ENCODE data around the gene SESN1. TPM values are rescaled to one million over a fixed set of nuclear protein-coding genes. Genes with fewer than 3 reads are reported as not detected.

Gene SESN1
- polyA plus RNA-seq, 4 donors: 13.8 to 30.2 (median 16.7) TPM

DNA sequence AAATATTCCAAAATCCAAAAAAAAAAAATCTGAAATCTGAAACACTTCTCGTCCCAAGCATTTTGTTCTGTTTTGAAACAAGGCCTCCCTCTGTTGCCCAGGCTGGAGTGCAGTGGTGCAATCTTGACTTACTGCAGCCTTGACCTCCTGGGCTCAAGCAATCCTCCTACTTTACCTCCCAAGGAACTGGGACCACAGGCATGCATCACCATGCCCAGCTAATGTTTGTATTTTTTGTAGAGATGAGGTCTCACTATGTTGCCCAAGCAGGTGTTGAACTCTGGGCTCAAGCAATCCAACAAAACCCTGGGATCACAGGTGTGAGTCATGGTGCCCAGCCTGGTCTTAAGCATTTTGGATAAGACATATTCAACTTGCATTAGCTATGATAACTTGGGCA is 13.6 kb downstream of the SESN1 start:
- no peak overlapping the region for H3K4me3 ChIP-seq (ENCODE audit: low read depth in 1 of 3, low read length in 3 of 3)
- DNase-seq: no peak
- FAIRE-seq: no peak
- 50 to 62% (median 54%) methylated on average over 1 of the region's 1 CpG for WGBS, 3 donors
- H3K36me3 ChIP-seq (ENCODE audit: control insufficient read depth in 3 of 3, insufficient read depth in 2 of 3, low read depth in 1 of 3, low read length in 3 of 3): peaks cover 0 to 7% (median 4%) of the 10 kb centered on the region in 3 donors
- no peaks in the 10 kb centered on the region for H3K9me3 ChIP-seq (ENCODE audit: control insufficient read depth in 2 of 2, insufficient read depth in 1 of 2, low read depth in 1 of 2, low read length in 1 of 2)
- H3K4me1 ChIP-seq (ENCODE audit: control insufficient read depth in 3 of 3, insufficient read depth in 2 of 3, low read depth in 1 of 3, low read length in 2 of 3): no peaks in the 10 kb centered on the region
- H3K27me3 ChIP-seq (ENCODE audit: control insufficient read depth in 3 of 3, insufficient read depth in 3 of 3, low read length in 3 of 3): no peaks in the 10 kb centered on the region
- no peak overlapping the region for H3K27ac ChIP-seq (ENCODE audit: low read depth in 1 of 3, low read length in 2 of 3)

DNA sequence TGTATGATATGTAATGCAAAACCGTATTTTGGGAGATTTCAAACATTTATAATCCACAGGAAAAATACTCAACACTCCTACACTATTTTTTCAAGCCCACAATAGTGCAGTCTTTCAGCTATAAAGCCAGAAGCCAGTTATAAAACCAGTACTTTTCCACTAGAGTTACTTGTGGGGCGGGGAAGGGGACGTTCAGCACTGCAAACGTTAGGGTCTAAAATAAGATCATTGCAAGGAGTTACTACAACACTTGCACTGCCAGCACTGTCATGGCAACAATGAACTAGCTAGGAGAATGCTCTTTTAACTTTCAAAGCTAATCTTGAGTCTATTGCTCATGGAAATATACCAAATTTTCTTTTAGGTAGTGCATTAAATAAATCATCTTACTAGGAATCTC is 14.7 kb downstream of the SESN1 start:
- 51 to 69% (median 69%) methylated on average over 4 of the region's 4 CpGs for WGBS, 3 donors
- FAIRE-seq (no peak), DNase-seq (no peak)
- Histone ChIP-seq H3K36me3 (ENCODE audit: control insufficient read depth in 3 of 3, insufficient read depth in 2 of 3, low read depth in 1 of 3, low read length in 3 of 3) (peaks cover 0 to 7% (median 4%) of the 10 kb centered on the region in 3 donors), H3K9me3 (ENCODE audit: control insufficient read depth in 2 of 2, insufficient read depth in 1 of 2, low read depth in 1 of 2, low read length in 1 of 2) (no peaks in the 10 kb centered on the region), H3K4me1 (ENCODE audit: control insufficient read depth in 3 of 3, insufficient read depth in 2 of 3, low read depth in 1 of 3, low read length in 2 of 3) (no peaks in the 10 kb centered on the region), H3K27me3 (ENCODE audit: control insufficient read depth in 3 of 3, insufficient read depth in 3 of 3, low read length in 3 of 3) (no peaks in the 10 kb centered on the region), H3K4me3 (ENCODE audit: low read depth in 1 of 3, low read length in 3 of 3) (no peak overlapping the region), H3K27ac (ENCODE audit: low read depth in 1 of 3, low read length in 2 of 3) (no peak overlapping the region)

DNA sequence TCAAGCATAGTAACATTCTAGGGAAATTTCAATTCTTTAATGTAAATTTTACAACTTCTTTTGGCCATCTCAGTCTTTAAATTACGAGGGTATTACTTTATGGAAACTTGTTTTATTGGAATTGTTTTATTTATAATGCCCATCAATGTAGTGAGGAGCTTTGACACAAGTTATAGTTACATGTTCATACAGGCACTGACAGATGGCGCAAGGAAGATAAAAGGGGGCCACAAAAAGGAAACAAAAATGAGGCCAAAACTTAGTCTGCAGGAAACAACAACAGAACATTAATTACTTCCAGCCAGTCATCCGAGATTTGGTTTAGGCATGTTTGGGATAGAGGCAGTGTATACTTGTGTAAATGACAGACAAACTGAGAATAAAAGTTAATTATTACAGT is 18.3 kb downstream of the SESN1 start:
- peaks cover 2 to 15% (median 2%) of the 10 kb centered on the region in 3 donors for H3K4me1 ChIP-seq (ENCODE audit: control insufficient read depth in 3 of 3, insufficient read depth in 2 of 3, low read depth in 1 of 3, low read length in 2 of 3)
- FAIRE-seq: no peak

DNA sequence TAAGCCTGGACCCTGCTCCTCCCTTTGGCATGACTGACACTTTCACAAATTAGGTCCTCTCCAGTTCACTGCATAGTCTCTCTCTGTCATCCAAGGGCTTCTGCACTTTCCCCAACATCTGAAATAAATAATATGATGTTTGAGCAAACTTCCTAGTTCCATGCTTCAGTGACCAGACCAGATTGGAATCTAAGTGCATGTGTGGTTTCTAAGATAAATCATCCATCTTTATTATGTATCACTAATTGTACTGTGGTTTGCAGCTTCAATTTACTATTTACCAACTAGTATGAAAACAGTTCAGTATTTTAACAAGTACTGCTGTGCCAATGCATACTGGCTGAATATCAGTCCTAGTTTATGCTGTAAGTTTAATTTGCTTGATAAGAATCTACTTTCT is 18.7 kb downstream of the SESN1 start:
- Histone ChIP-seq H3K4me1 (ENCODE audit: control insufficient read depth in 3 of 3, insufficient read depth in 2 of 3, low read depth in 1 of 3, low read length in 2 of 3) (peaks cover 2 to 15% (median 4%) of the 10 kb centered on the region in 3 donors), H3K36me3 (ENCODE audit: control insufficient read depth in 3 of 3, insufficient read depth in 2 of 3, low read depth in 1 of 3, low read length in 3 of 3) (no peaks in the 10 kb centered on the region), H3K9me3 (ENCODE audit: control insufficient read depth in 2 of 2, insufficient read depth in 1 of 2, low read depth in 1 of 2, low read length in 1 of 2) (no peaks in the 10 kb centered on the region), H3K27ac (ENCODE audit: low read depth in 1 of 3, low read length in 2 of 3) (no peak overlapping the region), H3K4me3 (ENCODE audit: low read depth in 1 of 3, low read length in 3 of 3) (no peak overlapping the region), H3K27me3 (ENCODE audit: control insufficient read depth in 3 of 3, insufficient read depth in 3 of 3, low read length in 3 of 3) (no peaks in the 10 kb centered on the region)
- FAIRE-seq (no peak), DNase-seq (no peak)

More for the DNA sequence above, 18.3 kb downstream of the SESN1 start:
- no peak overlapping the region for H3K27ac ChIP-seq (ENCODE audit: low read depth in 1 of 3, low read length in 2 of 3)
- no peaks in the 10 kb centered on the region for H3K27me3 ChIP-seq (ENCODE audit: control insufficient read depth in 3 of 3, insufficient read depth in 3 of 3, low read length in 3 of 3)
- no peak for DNase-seq
- 58 to 68% (median 63%) methylated on average over 3 of the region's 3 CpGs for WGBS, 3 donors
- H3K36me3 ChIP-seq (ENCODE audit: control insufficient read depth in 3 of 3, insufficient read depth in 2 of 3, low read depth in 1 of 3, low read length in 3 of 3): no peaks in the 10 kb centered on the region
- H3K9me3 ChIP-seq (ENCODE audit: control insufficient read depth in 2 of 2, insufficient read depth in 1 of 2, low read depth in 1 of 2, low read length in 1 of 2): no peaks in the 10 kb centered on the region
- no peak overlapping the region for H3K4me3 ChIP-seq (ENCODE audit: low read depth in 1 of 3, low read length in 3 of 3)

DNA sequence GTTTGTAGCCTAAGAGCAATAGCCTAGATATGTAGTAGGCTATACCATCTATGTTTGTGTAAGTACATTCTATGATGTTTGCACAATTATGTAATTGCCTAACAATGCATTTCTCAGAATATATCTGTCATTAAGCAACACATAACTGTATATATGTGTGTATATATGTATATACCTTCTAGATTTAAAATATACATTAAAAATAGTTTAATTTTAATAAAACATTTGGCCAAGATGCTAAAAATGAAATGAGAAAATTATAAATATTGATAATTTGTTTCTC is 20.6 kb downstream of the SESN1 start:
- peaks cover 2 to 15% (median 4%) of the 10 kb centered on the region in 3 donors for H3K4me1 ChIP-seq (ENCODE audit: control insufficient read depth in 3 of 3, insufficient read depth in 2 of 3, low read depth in 1 of 3, low read length in 2 of 3)
- no peak overlapping the region for H3K27ac ChIP-seq (ENCODE audit: low read depth in 1 of 3, low read length in 2 of 3)
- no peaks in the 10 kb centered on the region for H3K27me3 ChIP-seq (ENCODE audit: control insufficient read depth in 3 of 3, insufficient read depth in 3 of 3, low read length in 3 of 3)
- DNase-seq (no peak), FAIRE-seq (peak; percentile 36)
- no peaks in the 10 kb centered on the region for H3K36me3 ChIP-seq (ENCODE audit: control insufficient read depth in 3 of 3, insufficient read depth in 2 of 3, low read depth in 1 of 3, low read length in 3 of 3)
- H3K4me3 ChIP-seq (ENCODE audit: low read depth in 1 of 3, low read length in 3 of 3): no peak overlapping the region
- no peaks in the 10 kb centered on the region for H3K9me3 ChIP-seq (ENCODE audit: control insufficient read depth in 2 of 2, insufficient read depth in 1 of 2, low read depth in 1 of 2, low read length in 1 of 2)

DNA sequence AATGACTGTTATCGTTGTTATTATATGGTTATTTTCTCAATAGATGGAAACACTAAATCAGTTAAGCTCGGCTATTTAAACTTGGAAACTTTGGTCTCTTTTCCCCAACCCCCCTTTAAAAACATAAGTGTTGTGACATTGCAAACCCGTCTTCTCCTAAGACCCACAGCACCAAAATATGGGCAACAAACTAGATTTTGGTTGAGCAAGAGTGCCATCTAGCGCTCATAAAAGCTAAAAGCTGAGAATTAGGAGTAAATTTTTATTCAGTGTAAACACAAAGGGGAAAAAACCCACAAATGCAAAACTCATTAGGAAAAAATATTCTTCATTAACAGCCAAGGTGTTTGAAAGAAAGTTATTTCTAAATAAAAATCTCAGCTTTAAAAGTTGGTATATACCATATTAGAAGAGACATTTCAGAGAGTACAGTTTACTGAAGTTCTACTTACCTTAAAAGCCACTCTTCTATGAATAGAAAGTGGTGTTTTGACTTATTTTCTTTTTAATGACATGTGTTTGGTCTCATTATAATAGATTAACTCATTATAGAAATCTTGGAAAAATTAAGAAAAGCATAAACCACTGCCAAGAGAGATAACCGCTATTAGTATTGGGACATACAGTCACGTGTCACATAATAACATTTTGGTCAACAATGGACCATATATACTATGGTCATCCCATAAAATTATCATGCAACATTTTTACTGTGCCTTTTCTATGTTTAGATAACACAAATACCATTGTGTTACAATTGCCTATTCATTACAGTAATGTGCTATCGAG is 21.1 kb downstream of the SESN1 start:
- peaks cover 2 to 15% (median 4%) of the 10 kb centered on the region in 3 donors for H3K4me1 ChIP-seq (ENCODE audit: control insufficient read depth in 3 of 3, insufficient read depth in 2 of 3, low read depth in 1 of 3, low read length in 2 of 3)
- DNase-seq (peak; percentile 72 to 73), FAIRE-seq (peak; percentile 96)
- WGBS, 3 donors: 40 to 45% (median 44%) methylated on average over 7 of the region's 7 CpGs
- no peaks in the 10 kb centered on the region for H3K36me3 ChIP-seq (ENCODE audit: control insufficient read depth in 3 of 3, insufficient read depth in 2 of 3, low read depth in 1 of 3, low read length in 3 of 3)
- H3K4me3 ChIP-seq (ENCODE audit: low read depth in 1 of 3, low read length in 3 of 3): no peak overlapping the region
- no peak overlapping the region for H3K27ac ChIP-seq (ENCODE audit: low read depth in 1 of 3, low read length in 2 of 3)
- no peaks in the 10 kb centered on the region for H3K27me3 ChIP-seq (ENCODE audit: control insufficient read depth in 3 of 3, insufficient read depth in 3 of 3, low read length in 3 of 3)
- no peaks in the 10 kb centered on the region for H3K9me3 ChIP-seq (ENCODE audit: control insufficient read depth in 2 of 2, insufficient read depth in 1 of 2, low read depth in 1 of 2, low read length in 1 of 2)

DNA sequence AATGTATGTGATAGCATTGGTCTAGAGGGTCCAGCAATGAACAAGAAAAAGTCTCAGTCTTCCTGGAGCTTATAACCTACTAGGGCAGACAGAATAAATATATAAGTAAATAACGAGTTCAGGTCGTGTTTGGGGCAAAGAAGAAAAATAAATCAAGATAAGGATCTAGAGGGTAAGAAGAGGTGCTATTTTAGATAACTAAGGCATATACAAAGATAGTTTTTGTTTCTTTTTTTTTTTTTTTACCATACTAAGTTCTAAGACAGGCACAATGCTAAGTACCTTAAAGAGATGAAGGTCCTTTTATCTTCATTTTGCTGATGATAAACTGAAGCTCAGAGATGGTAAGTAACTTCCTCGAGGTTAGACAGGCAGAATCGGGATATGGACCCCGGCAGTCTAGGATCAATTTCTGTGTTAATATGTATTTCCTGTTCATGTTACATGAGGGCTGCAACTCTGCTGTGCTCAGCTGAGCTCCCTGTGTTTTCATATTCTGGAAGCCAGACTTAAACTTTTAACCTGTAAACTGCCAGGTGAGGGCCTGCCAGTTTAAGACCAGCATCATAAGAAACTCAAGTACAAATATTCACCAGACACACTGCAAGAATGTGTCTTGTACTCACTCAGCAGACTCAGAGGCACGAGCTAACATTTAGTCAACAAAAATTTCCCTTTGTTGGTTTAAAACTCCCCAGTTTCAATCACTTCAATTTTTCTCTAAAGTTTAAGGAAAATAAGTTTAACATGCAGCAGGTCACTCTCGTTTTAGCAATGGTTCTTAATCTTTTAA is 23.3 kb downstream of the SESN1 start:
- Histone ChIP-seq H3K36me3 (ENCODE audit: control insufficient read depth in 3 of 3, insufficient read depth in 2 of 3, low read depth in 1 of 3, low read length in 3 of 3) (no peaks in the 10 kb centered on the region), H3K27ac (ENCODE audit: low read depth in 1 of 3, low read length in 2 of 3) (no peak overlapping the region), H3K27me3 (ENCODE audit: control insufficient read depth in 3 of 3, insufficient read depth in 3 of 3, low read length in 3 of 3) (no peaks in the 10 kb centered on the region), H3K4me3 (ENCODE audit: low read depth in 1 of 3, low read length in 3 of 3) (no peak overlapping the region), H3K9me3 (ENCODE audit: control insufficient read depth in 2 of 2, insufficient read depth in 1 of 2, low read depth in 1 of 2, low read length in 1 of 2) (no peaks in the 10 kb centered on the region), H3K4me1 (ENCODE audit: control insufficient read depth in 3 of 3, insufficient read depth in 2 of 3, low read depth in 1 of 3, low read length in 2 of 3) (peaks cover 2 to 15% (median 4%) of the 10 kb centered on the region in 3 donors)
- no peak for FAIRE-seq
- DNase-seq: no peak
- WGBS, 3 donors: 10 to 34% (median 17%) methylated on average over 7 of the region's 7 CpGs

DNA sequence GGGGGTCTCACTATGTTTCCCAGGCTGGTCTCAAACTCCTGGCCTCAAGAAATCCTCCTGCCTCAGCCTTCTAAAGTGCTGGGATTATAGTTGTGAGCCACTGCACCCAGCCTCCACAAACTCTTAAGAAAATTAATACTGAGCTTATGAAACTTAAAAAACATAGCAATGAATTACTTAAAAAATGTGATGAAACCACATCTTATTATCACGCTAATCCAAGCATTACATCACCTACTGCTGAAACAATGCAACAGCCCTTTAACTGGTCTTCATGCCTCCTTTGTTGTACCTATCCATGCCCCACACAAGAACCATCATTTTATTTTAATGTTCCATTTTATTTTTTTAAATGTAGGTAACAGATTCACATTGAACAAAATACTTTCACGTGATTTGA is 24.9 kb downstream of the SESN1 start:
- peaks cover 2 to 15% (median 4%) of the 10 kb centered on the region in 3 donors for H3K4me1 ChIP-seq (ENCODE audit: control insufficient read depth in 3 of 3, insufficient read depth in 2 of 3, low read depth in 1 of 3, low read length in 2 of 3)
- no peaks in the 10 kb centered on the region for H3K36me3 ChIP-seq (ENCODE audit: control insufficient read depth in 3 of 3, insufficient read depth in 2 of 3, low read depth in 1 of 3, low read length in 3 of 3)
- H3K27me3 ChIP-seq (ENCODE audit: control insufficient read depth in 3 of 3, insufficient read depth in 3 of 3, low read length in 3 of 3): no peaks in the 10 kb centered on the region
- no peak for DNase-seq
- no peak overlapping the region for H3K27ac ChIP-seq (ENCODE audit: low read depth in 1 of 3, low read length in 2 of 3)
- FAIRE-seq: no peak
- 90 to 94% (median 91%) methylated on average over 2 of the region's 2 CpGs for WGBS, 3 donors
- no peaks in the 10 kb centered on the region for H3K9me3 ChIP-seq (ENCODE audit: control insufficient read depth in 2 of 2, insufficient read depth in 1 of 2, low read depth in 1 of 2, low read length in 1 of 2)
- no peak overlapping the region for H3K4me3 ChIP-seq (ENCODE audit: low read depth in 1 of 3, low read length in 3 of 3)

Data from small intestine (tissue), 7 donors.